ENCODE results near the gene BLOC1S1. TPM values are rescaled to one million over a fixed set of nuclear protein-coding genes. Genes with fewer than 3 reads are reported as not detected.

Gene BLOC1S1
- total RNA-seq: 100 to 1,000 TPM; 180 to 304 (median 220) TPM
- polyA plus RNA-seq: 1,000 to 10,000 TPM in 1 of 3 donors, 100 to 1,000 TPM in 2; 188 to 1,005 (median 657) TPM
- long read RNA-seq, donor 1, transcript BLOC1S1-203 (4 exons, 571 nt): major isoform, 108 of 127 reads
- long read RNA-seq, donor 1, partial matches to known transcripts: 16 of 127 reads
- long read RNA-seq, donor 1, other reads (novel, unspliced or antisense): 0 of 127 reads
- long read RNA-seq, donor 2, transcript BLOC1S1-203 (4 exons, 571 nt): major isoform, 60 of 72 reads
- long read RNA-seq, donor 2, partial matches to known transcripts: 8 of 72 reads
- long read RNA-seq, donor 2, other reads (novel, unspliced or antisense): 0 of 72 reads
- long read RNA-seq, donor 3, transcript BLOC1S1-203 (4 exons, 571 nt): major isoform, 60 of 61 reads
- long read RNA-seq, donor 3, partial matches to known transcripts: 0 of 61 reads
- long read RNA-seq, donor 3, other reads (novel, unspliced or antisense): 0 of 61 reads
- long read RNA-seq, donor 4, transcript BLOC1S1-203 (4 exons, 571 nt): major isoform, 186 of 188 reads
- long read RNA-seq, donor 4, partial matches to known transcripts: 0 of 188 reads
- long read RNA-seq, donor 4, other reads (novel, unspliced or antisense): 0 of 188 reads
- long read RNA-seq, donor 5, transcript BLOC1S1-203 (4 exons, 571 nt): major isoform, 167 of 175 reads
- long read RNA-seq, donor 5, partial matches to known transcripts: 2 of 175 reads
- long read RNA-seq, donor 5, other reads (novel, unspliced or antisense): 1 of 175 reads
- long read RNA-seq, donor 6, transcript BLOC1S1-203 (4 exons, 571 nt): major isoform, 146 of 149 reads
- long read RNA-seq, donor 6, partial matches to known transcripts: 0 of 149 reads
- long read RNA-seq, donor 6, other reads (novel, unspliced or antisense): 2 of 149 reads
- long read RNA-seq, donor 7, transcript BLOC1S1-203 (4 exons, 571 nt): major isoform, 54 of 59 reads
- long read RNA-seq, donor 7, partial matches to known transcripts: 0 of 59 reads
- long read RNA-seq, donor 7, other reads (novel, unspliced or antisense): 0 of 59 reads
- long read RNA-seq, donor 8, transcript BLOC1S1-203 (4 exons, 571 nt): major isoform, 114 of 119 reads
- long read RNA-seq, donor 8, partial matches to known transcripts: 0 of 119 reads
- long read RNA-seq, donor 8, other reads (novel, unspliced or antisense): 0 of 119 reads
- long read RNA-seq, donor 9, transcript BLOC1S1-203 (4 exons, 571 nt): major isoform, 80 of 93 reads
- long read RNA-seq, donor 9, partial matches to known transcripts: 6 of 93 reads
- long read RNA-seq, donor 9, other reads (novel, unspliced or antisense): 0 of 93 reads
- long read RNA-seq, donor 10, transcript BLOC1S1-203 (4 exons, 571 nt): major isoform, 52 of 54 reads
- long read RNA-seq, donor 10, partial matches to known transcripts: 0 of 54 reads
- long read RNA-seq, donor 10, other reads (novel, unspliced or antisense): 0 of 54 reads

DNA sequence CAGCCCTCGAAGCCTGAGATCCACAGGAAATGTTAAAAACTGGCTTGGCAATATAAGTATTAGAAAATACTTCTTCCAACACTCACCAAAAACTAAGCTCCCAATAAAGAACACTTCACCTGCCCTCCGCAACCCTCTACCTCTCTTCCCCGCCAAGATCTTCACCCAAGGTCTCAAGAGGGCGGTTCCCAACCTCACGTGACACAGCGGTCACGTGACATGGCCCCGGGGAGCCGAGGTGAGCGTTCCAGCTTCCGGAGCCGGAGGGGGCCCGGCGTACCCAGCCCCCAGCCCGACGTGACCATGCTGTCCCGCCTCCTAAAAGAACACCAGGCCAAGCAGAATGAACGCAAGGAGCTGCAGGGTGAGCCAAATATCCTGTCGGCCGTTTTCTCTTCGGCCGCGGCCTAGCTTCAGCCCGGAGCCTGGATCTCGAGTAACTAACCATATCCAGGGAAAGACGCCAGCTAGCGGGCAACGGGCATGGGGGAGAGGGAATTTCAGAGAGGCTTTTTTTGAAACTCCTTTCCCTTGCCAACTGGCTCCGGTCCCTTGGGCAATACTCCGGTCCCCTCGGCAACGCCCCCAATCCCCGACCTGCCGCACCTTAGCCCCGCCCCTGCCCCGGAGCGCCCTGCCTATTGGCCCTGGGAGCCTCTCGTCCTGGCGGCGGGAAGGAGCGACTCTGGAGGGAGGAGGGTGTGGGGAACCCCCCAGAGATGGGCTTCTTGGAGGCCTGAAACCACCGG lies at the start of gene BLOC1S1:
Gene BLOC1S1, plus strand, starts transcription at position 214 of the 749 bp plus-strand sequence. Its CDS starts 6 bp downstream, at position 220.
- Histone ChIP-seq H3K27me3 (no peaks in the 10 kb centered on the region), H3K36me3 (replicated peaks in 1 of 2) (peaks cover 0 to 3% of the 10 kb centered on the region in 2 donors), H3K4me1 (replicated peaks in 1 of 2) (peaks cover 13 to 31% of the 10 kb centered on the region in 2 donors), H3K4me3 (peak within 1 kb of the TSS; percentile 27 to 70 (median 64)), H3K9me3 (replicated peaks in 1 of 3) (no peaks in the 10 kb centered on the region), H3K27ac (peak within 1 kb of the TSS; percentile 57 to 96 (median 91))
- 0 to 1% (median 1%) methylated on average over 20 to 42 of the region's 42 CpGs for WGBS, 4 donors
- TF ChIP-seq POLR2A (IDR thresholded peaks at IDR 0.05): peak in 1 of 2 donors; percentile 59
- TF ChIP-seq, protein P1, sequence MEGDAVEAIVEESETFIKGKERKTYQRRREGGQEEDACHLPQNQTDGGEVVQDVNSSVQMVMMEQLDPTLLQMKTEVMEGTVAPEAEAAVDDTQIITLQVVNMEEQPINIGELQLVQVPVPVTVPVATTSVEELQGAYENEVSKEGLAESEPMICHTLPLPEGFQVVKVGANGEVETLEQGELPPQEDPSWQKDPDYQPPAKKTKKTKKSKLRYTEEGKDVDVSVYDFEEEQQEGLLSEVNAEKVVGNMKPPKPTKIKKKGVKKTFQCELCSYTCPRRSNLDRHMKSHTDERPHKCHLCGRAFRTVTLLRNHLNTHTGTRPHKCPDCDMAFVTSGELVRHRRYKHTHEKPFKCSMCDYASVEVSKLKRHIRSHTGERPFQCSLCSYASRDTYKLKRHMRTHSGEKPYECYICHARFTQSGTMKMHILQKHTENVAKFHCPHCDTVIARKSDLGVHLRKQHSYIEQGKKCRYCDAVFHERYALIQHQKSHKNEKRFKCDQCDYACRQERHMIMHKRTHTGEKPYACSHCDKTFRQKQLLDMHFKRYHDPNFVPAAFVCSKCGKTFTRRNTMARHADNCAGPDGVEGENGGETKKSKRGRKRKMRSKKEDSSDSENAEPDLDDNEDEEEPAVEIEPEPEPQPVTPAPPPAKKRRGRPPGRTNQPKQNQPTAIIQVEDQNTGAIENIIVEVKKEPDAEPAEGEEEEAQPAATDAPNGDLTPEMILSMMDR (IDR thresholded peaks at IDR 0.05): peak in 3 of 6 experiments; percentile 8 to 19 (median 10)
- peak; percentile 94 to 97 (median 95) for DNase-seq
- intact Hi-C loops (cut with DNase I): loop anchor here in 1 of 2 donors (5.0 kb wide), 1 partner anchor 59 kb away; no protein-coding TSS in a partner anchor

DNA sequence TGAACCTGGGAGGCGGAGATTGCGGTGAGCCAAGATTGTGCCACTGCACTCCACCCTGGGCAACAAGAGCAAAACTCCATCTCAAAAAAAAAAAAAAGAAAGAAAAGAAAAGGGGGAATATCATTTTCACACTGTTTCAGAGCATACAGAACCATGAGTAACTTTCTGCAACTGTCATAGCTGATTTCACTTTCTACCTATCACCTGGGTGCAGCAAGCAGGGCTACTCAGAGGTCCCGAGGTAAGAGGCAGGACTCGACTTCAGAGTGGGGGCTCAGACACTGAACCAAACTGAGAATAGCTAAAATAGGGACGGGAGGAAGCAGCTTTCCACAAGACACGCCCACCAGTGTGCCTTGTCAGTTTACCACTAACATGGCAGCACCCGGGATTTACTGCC lies 49.3 kb upstream of the BLOC1S1 start:
- no peak overlapping the region for H3K4me3 ChIP-seq
- peak in 1 of 7 donors; percentile 35 for DNase-seq
- intact Hi-C loops (cut with DNase I): no loop called here
- H3K36me3 ChIP-seq (replicated peaks in 1 of 2): no peaks in the 10 kb centered on the region
- no peaks in the 10 kb centered on the region for H3K27me3 ChIP-seq
- TF ChIP-seq, protein P1 (IDR thresholded peaks at IDR 0.05): no peak
- no peak for TF ChIP-seq POLR2A (IDR thresholded peaks at IDR 0.05)
- H3K9me3 ChIP-seq (replicated peaks in 1 of 3): no peaks in the 10 kb centered on the region
- H3K4me1 ChIP-seq (replicated peaks in 1 of 2): no peaks in the 10 kb centered on the region
- no peak overlapping the region for H3K27ac ChIP-seq
- WGBS, 4 donors: 70 to 84% (median 81%) methylated on average over 5 to 7 of the region's 7 CpGs

DNA sequence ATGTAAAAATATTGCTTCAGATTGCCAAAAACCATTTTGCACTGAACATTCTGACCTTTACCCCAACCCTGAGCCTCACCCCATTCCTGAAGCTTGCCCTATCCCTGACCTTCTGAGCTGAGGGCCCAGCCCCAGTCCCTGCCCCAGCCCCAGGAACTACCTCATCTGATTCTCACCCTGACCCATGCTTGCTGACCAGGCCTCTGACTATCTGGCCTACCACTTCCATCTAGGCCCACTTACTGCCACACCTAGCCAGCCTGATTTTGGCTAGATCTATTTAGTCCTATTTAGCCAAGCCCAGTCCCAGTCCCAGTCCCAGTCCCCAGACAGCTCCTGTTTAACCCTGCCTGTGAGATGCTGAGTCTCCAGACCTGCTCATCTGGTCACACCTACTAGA lies 45.6 kb upstream of the BLOC1S1 start:
- Histone ChIP-seq H3K36me3 (replicated peaks in 1 of 2) (no peaks in the 10 kb centered on the region), H3K9me3 (replicated peaks in 1 of 3) (no peaks in the 10 kb centered on the region), H3K4me1 (replicated peaks in 1 of 2) (peaks cover 0 to 4% of the 10 kb centered on the region in 2 donors), H3K27me3 (no peaks in the 10 kb centered on the region), H3K4me3 (no peak overlapping the region), H3K27ac (peak overlapping the region in 1 of 5 donors; percentile 10)
- intact Hi-C loops (cut with DNase I): no loop called here
- TF ChIP-seq, protein P1 (IDR thresholded peaks at IDR 0.05): no peak
- TF ChIP-seq POLR2A (IDR thresholded peaks at IDR 0.05): no peak
- DNase-seq: peak in 1 of 7 donors; percentile 38
